GM12878 (cell line): ENCODE results near the gene C9.

ENCODE experiments used
- DPF2 ChIP-seq: fragments of 450-650 bp; IDR thresholded peaks from 2 replicates; pipeline ENCODE4 v1.6.1; 2017; ENCODE audit warnings: mild to moderate bottlenecking
- EZH2 ChIP-seq: IDR thresholded peaks from 2 replicates; pipeline ENCODE4 v1.6.1; 2012; ENCODE audit warnings: low read depth, mild to moderate bottlenecking, control low read depth, inconsistent platforms, low read length, borderline replicate concordance; ENCODE audit not compliant: control insufficient read depth
- HCFC1 ChIP-seq: fragments of 150-350 bp; IDR thresholded peaks from 2 replicates; pipeline ENCODE4 v1.6.1; 2014; ENCODE audit warnings: low read length

- TF ChIP-seq EZH2 (no peak), DPF2 (no peak), HCFC1 (no peak)
These were observed 81.7 kb downstream of the C9 start for GRCh38 chr5:39282561-39282960.
